Stimulated activated CD4-positive, alpha-beta T cell treated with anti-CD3 and anti-CD28 coated beads, Interleukin-15, amount 100 ng/mL, for 24 hours (primary cell): ENCODE measurements around the gene ACTA2.

Source experiments
- DNase-seq: peaks from one replicate; pipeline ENCODE4 v3.0.0-alpha.2; 2020

ACTA2 gene

DNA sequence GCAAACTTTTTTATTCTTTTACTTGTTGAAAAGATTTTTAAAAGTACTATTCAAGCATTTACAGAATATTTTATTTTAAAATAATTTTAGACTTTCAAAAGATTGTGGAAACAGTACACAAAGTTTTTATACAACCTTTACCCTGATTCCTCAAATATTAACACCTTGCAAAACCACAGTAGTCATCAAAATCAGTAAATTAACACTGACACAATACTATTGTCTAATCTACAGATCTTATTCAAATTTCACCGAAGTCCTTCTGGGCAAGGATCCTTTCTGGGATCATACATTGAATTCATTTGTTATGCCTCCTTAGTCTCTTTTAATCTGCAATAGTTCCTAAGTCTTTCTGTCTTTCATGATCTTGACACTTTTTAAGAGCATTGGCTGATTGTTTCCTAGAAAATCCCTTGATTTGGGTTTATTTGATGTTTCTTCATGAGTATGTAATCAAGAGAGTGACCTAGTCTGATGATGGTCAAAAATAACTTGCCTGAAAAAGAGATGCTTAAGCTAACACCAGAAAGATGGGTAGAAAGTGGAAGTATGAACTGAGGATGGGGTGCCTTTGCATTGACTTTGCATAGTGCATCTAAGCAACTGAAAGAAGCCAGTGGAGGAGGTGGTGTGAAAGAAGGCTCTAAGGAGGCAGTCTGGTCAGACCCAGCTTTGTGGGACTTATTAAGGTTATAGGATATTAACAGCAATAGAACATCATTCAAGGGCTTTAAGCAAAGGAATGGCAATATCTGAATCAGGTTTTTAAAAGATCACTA is 62.8 kb downstream of the ACTA2 start:
- DNase-seq, result no peak

DNA sequence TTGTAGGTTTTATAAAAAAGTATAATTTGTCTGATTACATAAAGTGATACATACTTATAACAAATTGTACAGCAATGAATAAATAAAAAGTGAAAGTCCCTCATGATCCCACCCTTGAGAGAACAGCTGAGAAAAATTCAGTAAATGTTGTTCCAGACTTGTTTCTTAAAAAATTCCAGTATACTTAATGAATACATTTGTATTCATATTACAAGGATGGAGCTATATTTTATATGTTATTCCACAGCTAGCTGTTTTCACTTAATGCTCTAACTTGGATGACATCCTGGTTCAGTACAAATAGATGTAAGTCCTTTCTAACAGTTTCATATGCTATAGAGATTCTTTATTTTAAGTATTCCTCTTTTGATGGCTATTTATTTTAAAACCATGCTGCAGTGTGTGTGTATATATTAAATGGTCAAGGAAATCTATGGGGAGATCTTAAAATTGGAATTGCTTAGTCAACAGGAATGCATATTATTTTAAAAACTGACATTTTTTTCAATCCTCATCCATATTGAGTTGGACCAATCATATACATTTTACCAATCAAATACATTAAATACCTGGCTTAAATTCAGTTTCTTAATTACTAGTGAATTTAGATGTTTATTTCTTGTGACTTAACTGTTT is 63.6 kb downstream of the ACTA2 start:
- no peak for DNase-seq

DNA sequence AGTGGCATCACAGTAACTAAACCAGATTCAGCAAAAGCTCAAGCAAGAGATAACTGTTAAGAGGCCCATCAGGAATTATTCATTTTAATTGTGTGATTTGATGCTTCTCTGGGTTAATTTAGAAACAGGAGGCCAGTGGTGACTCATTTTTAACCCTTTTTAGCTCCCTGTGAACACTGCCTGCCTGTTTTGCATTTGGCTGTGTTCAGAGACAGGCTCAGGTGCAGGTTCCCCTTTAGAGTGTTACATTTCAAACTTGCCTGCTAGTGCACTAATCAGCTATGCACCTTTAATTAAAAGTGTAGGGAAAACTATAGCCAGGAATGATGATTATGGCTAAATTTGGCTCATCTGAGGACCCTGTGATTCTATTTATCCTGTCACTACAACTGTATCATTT is 66.0 kb downstream of the ACTA2 start:
- DNase-seq, result peak; percentile 29
